Spleen (tissue), 11 donors: ENCODE measurements around the gene CEACAM3. TPM values are rescaled to one million over a fixed set of nuclear protein-coding genes. Genes with fewer than 3 reads are reported as not detected.

Experiments
- DNase-seq: peaks from one replicate; pipeline ENCODE4 v3.0.0-alpha.2; 2020
- H3K27ac ChIP-seq, 8 donors: fragments of 200-600 bp; sonication (generic) in 7 of 8; 1 replicate in 4 of 8; 2 replicates in 4 of 8; pipeline versions ENCODE4 v1.5.0 to v1.8.0; 2016 to 2021; ENCODE audit warnings: inconsistent platforms in 4 of 8, mild to moderate bottlenecking in 4 of 8, moderate library complexity in 1 of 8
- H3K27me3 ChIP-seq, 7 donors: fragments of 200-600 bp; sonication (generic) in 6 of 7; replicated peaks in 1 of 7; 1 replicate in 4 of 7; 2 replicates in 3 of 7; pipeline versions ENCODE4 v1.5.0 to v1.8.0; 2016 to 2021; ENCODE audit warnings: inconsistent platforms in 3 of 7, mild to moderate bottlenecking in 1 of 7
- H3K36me3 ChIP-seq, 6 donors: fragments of 200-600 bp; sonication (generic) in 5 of 6; 1 replicate in 4 of 6; 2 replicates in 2 of 6; pipeline versions ENCODE4 v1.5.0 to v1.8.0; 2016 to 2021; ENCODE audit warnings: inconsistent platforms in 2 of 6
- H3K4me1 ChIP-seq, 6 donors: fragments of 200-600 bp; sonication (generic) in 5 of 6; 1 replicate in 3 of 6; 2 replicates in 3 of 6; pipeline versions ENCODE4 v1.5.0 to v1.8.0; 2016 to 2021; ENCODE audit warnings: inconsistent platforms in 3 of 6
- H3K4me3 ChIP-seq, 8 donors: fragments of 200-600 bp; sonication (generic) in 7 of 8; 1 replicate in 4 of 8; 2 replicates in 4 of 8; pipeline versions ENCODE4 v1.5.0 to v1.8.0; 2016 to 2021; ENCODE audit warnings: inconsistent platforms in 4 of 8, mild to moderate bottlenecking in 4 of 8, moderate library complexity in 2 of 8
- H3K9me3 ChIP-seq, 8 donors: fragments of 200-600 bp; sonication (generic) in 7 of 8; 1 replicate in 4 of 8; 2 replicates in 4 of 8; pipeline versions ENCODE4 v1.5.0 to v1.8.0; 2016 to 2021; ENCODE audit warnings: inconsistent platforms in 4 of 8
- POLR2A ChIP-seq, 3 donors: fragments of 450-650 bp; IDR thresholded peaks; one replicate each; pipeline ENCODE4 v1.5.1; 2017; ENCODE audit warnings: antibody characterized with exemption in 3 of 3, mild to moderate bottlenecking in 1 of 3
- POLR2AphosphoS5 ChIP-seq, 3 donors: sonication (generic); formaldehyde crosslinking; IDR thresholded peaks; one replicate each; pipeline ENCODE4 v1.5.1; 2017; ENCODE audit warnings: antibody characterized with exemption in 3 of 3
- WGBS, 5 donors: extraction: QIAGEN DNeasy Blood & Tissue Kit in 3 of 5; methylation state at CpG; one replicate each; pipeline versions ENCODE4 v1.1.5 to v1.1.7; 2013 to 2018; 5-methylcytosine and 5-hydroxymethylcytosine counted together
- intact Hi-C: fragments of 100-400 bp; cut with DNase I; formaldehyde crosslinking; loops from one replicate; pipeline ENCODE4 v1.15.0; 2023; ENCODE audit warnings: low total_unique reads
- polyA plus RNA-seq, 3 donors: library from polyadenylated mRNA; stranded (reverse); fragments of 200-250 nt; gene quantifications; one replicate each; pipeline ENCODE4 v1.2.1, GENCODE V29; 2013
- total RNA-seq, 7 donors: library from RNA; depleted of rRNA in 3 of 7; stranded (reverse); fragments of >200 nt in 3 of 7; fragmentation: NEBNext Ultra II Directional in 4 of 7; extraction: Animal tissue kit (Norgen Biotek cat#: 25700) in 4 of 7; gene quantifications; one replicate each; pipeline versions ENCODE4 v1.1.0 to v1.2.1, GENCODE V29; 2016 to 2021
- TF ChIP-seq, protein P1 (sequence below), 11 experiments: fragments of 200-600 bp in 7 of 11; fragments of 450-650 bp in 4 of 11; sonication (generic) in 4 of 11; IDR thresholded peaks in 8 of 11; conservative IDR thresholded peaks in 3 of 11; 1 replicate in 7 of 11; 2 replicates in 4 of 11; pipeline versions ENCODE4 v1.4.0 to v1.8.0; 2016 to 2021; ENCODE audit warnings: antibody characterized with exemption in 11 of 11, inconsistent platforms in 4 of 11, mild to moderate bottlenecking in 1 of 11
- donor health status: healthy with polysubstance abuse.
- donor health status: DM: no; HTN: no; CAD: no; lungs with moderate emphysema.
- donor health status: DM: no; HTN: no; CAD: no.
- donor health status: Bipolar disorder and iron deficiency.
- donor health status: healthy.
- donor health status: DM: no; HTN: no; CAD: no.
- donor health status: DM: yes; HTN: yes; CAD: no.

Gene CEACAM3
- total and polyA plus RNA-seq, 10 donors, result 0.55 to 31.9 (median 10.1) TPM

DNA sequence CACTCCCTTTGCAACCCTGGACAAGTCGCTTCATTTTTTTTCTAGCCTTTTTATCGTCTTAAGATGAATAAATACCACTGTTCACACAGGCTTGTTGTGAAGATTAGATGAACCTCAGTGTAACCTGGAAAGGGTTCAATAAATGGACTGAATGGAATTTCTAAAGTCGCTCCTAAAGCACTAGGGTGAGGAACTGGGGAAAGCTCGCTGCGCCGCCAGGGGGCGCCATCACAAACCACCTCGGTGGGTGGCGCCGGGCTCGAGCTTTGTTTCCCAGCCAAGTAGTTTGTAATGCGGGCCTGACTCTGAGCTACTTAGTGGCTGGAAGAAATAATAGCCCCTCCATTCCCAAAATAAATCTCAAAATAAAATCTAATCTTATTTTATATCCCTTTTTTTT lies 43.2 kb upstream of the CEACAM3 start:
- H3K27ac ChIP-seq, result peak overlapping the region in 1 of 8 donors; percentile 28
- H3K36me3 ChIP-seq, result no peaks in the 10 kb centered on the region
- H3K4me1 ChIP-seq, result peaks cover 0 to 41% (median 0%) of the 10 kb centered on the region in 6 donors
- H3K27me3 ChIP-seq, result peaks cover 0 to 45% (median 0%) of the 10 kb centered on the region in 7 donors
- H3K9me3 ChIP-seq, result no peaks in the 10 kb centered on the region
- WGBS, 5 donors, result 9 to 14% (median 10%) methylated on average over 12 of the region's 12 CpGs
- H3K4me3 ChIP-seq, result no peak overlapping the region
- intact Hi-C loops, result loop anchor here (5.0 kb wide), 1 partner anchor 34 kb away; no protein-coding TSS in a partner anchor
- DNase-seq, result peak; percentile 92
- TF ChIP-seq POLR2A (IDR thresholded peaks at IDR 0.05) (no peak), POLR2AphosphoS5 (IDR thresholded peaks at IDR 0.05) (no peak)
- TF ChIP-seq, protein P1, sequence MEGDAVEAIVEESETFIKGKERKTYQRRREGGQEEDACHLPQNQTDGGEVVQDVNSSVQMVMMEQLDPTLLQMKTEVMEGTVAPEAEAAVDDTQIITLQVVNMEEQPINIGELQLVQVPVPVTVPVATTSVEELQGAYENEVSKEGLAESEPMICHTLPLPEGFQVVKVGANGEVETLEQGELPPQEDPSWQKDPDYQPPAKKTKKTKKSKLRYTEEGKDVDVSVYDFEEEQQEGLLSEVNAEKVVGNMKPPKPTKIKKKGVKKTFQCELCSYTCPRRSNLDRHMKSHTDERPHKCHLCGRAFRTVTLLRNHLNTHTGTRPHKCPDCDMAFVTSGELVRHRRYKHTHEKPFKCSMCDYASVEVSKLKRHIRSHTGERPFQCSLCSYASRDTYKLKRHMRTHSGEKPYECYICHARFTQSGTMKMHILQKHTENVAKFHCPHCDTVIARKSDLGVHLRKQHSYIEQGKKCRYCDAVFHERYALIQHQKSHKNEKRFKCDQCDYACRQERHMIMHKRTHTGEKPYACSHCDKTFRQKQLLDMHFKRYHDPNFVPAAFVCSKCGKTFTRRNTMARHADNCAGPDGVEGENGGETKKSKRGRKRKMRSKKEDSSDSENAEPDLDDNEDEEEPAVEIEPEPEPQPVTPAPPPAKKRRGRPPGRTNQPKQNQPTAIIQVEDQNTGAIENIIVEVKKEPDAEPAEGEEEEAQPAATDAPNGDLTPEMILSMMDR (IDR thresholded peaks at IDR 0.05 in 8 of 11, conservative IDR thresholded peaks at IDR 0.05 in 3 of 11), result peak; percentile 48 to 90 (median 73)

DNA sequence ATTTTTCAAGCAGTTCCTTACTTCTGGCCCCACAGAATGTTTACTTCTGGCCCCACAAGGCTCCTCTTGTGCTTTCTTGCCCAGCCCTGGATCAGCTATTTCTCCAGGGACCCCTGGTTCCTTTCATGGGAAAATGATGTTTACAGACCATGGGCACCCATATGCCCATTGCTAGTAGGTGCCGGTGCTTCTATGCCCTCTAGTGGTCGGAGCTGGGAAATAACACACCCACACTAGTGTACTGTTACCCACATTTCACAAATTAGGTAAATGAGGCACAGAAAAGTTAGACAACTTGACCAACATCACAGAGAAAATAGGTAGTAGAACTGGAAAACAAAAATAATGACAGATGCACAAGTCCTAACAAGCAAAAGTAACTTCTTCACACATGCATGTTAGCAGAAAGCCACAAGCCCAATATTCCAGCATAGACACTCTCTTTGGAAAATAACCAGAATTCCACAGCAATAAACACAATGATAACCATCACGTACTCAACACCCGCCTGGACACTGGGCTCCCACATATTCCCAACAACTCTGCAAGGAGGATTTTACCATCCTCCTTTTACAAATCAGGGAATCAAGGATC lies 42.4 kb upstream of the CEACAM3 start:
- intact Hi-C loops, result loop anchor here (5.0 kb wide), 1 partner anchor 33 kb away; no protein-coding TSS in a partner anchor
- Histone ChIP-seq H3K27me3 (peaks cover 0 to 44% (median 0%) of the 10 kb centered on the region in 7 donors), H3K4me3 (no peak overlapping the region), H3K27ac (peak overlapping the region in 1 of 8 donors; percentile 28), H3K36me3 (no peaks in the 10 kb centered on the region), H3K4me1 (peaks cover 0 to 49% (median 0%) of the 10 kb centered on the region in 6 donors), H3K9me3 (no peaks in the 10 kb centered on the region)
- TF ChIP-seq POLR2A (IDR thresholded peaks at IDR 0.05), result no peak
- TF ChIP-seq, protein P1 (IDR thresholded peaks at IDR 0.05 in 8 of 11, conservative IDR thresholded peaks at IDR 0.05 in 3 of 11), result peak; percentile 31 to 83 (median 67)
- peak; percentile 79 for DNase-seq
- WGBS, 5 donors, result 12 to 28% (median 26%) methylated on average over 4 of the region's 4 CpGs

DNA sequence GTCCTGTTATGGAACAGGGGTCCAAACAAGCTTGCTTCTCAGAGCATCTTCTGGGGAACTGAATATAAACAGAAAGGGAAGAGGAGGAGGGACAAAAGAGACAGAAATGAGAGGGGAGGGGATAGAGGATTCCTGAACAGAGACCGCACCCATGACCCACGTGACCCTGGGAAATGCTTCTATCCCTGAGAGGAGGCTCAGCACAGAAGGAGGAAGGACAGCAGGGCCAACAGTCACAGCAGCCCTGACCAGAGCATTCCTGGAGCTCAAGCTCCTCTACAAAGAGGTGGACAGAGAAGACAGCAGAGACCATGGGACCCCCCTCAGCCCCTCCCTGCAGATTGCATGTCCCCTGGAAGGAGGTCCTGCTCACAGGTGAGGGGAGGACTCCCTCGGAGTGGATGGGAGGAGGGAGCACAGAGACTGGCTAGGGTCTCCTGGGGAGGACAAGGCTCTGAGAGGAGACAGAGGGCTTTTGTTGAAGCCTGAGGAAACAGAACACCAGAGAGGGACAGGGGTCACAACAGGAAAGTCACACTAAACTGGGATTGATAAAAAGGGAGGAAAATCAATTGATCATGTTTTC lies 41.0 kb upstream of the CEACAM3 start, which contains the start of gene CEACAM6:
CEACAM6 (plus strand) TSS at position 203 of the 586 bp plus-strand sequence; CDS start at position 312, 109 bp downstream.
- 35 to 63% (median 44%) methylated on average over 3 of the region's 3 CpGs for WGBS, 5 donors
- TF ChIP-seq POLR2A (IDR thresholded peaks at IDR 0.05), result no peak
- no peak for TF ChIP-seq POLR2AphosphoS5 (IDR thresholded peaks at IDR 0.05)
- TF ChIP-seq, protein P1 (IDR thresholded peaks at IDR 0.05 in 8 of 11, conservative IDR thresholded peaks at IDR 0.05 in 3 of 11), result no peak
- H3K9me3 ChIP-seq, result no peaks in the 10 kb centered on the region
- H3K36me3 ChIP-seq, result no peaks in the 10 kb centered on the region
- H3K27me3 ChIP-seq, result peaks cover 0 to 50% (median 0%) of the 10 kb centered on the region in 7 donors
- intact Hi-C loops, result no loop called here
- H3K4me1 ChIP-seq, result peaks cover 0 to 52% (median 0%) of the 10 kb centered on the region in 6 donors
- no peak within 1 kb of the TSS for H3K4me3 ChIP-seq
- DNase-seq, result no peak
- peak within 1 kb of the TSS in 2 of 8 donors; percentile 23 to 53 for H3K27ac ChIP-seq

DNA sequence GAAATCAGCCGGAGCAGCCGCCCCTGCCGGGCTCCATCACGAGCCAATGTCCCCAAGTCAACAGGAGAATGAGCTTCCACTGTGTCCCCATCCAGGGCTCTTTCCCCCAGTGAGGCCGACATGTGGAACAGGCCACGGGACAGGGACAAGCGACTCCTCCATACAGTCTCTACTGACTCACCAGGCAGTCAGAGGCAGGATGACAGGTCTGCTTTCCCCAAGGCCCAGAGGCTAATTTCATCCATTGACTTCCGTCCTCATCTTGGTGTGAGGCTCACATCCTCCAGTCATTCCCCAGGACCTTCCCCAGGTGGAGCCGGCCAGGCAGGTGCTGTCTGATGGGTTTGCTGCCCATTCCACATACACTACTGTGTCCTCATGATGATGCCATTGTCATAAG lies 37.5 kb upstream of the CEACAM3 start:
- H3K4me3 ChIP-seq, result no peak overlapping the region
- 58 to 87% (median 75%) methylated on average over 9 of the region's 9 CpGs for WGBS, 5 donors
- no peak for DNase-seq
- intact Hi-C loops, result no loop called here
- H3K9me3 ChIP-seq, result no peaks in the 10 kb centered on the region
- peaks cover 0 to 61% (median 0%) of the 10 kb centered on the region in 7 donors for H3K27me3 ChIP-seq
- H3K27ac ChIP-seq, result peak overlapping the region in 3 of 8 donors; percentile 8 to 59 (median 32)
- TF ChIP-seq POLR2A (IDR thresholded peaks at IDR 0.05), result no peak
- no peak for TF ChIP-seq POLR2AphosphoS5 (IDR thresholded peaks at IDR 0.05)
- TF ChIP-seq, protein P1 (IDR thresholded peaks at IDR 0.05 in 8 of 11, conservative IDR thresholded peaks at IDR 0.05 in 3 of 11), result no peak
- H3K4me1 ChIP-seq, result peaks cover 0 to 37% (median 0%) of the 10 kb centered on the region in 6 donors
- no peaks in the 10 kb centered on the region for H3K36me3 ChIP-seq
